A549 (cell line): ENCODE measurements around the gene SLC15A3. TPM values are rescaled to one million over a fixed set of nuclear protein-coding genes. Genes with fewer than 3 reads are reported as not detected.

ENCODE experiments used
- ATAC-seq, 2 experiments: fragments of 200-7000 bp in 1 of 2; fragments of >200 bp in 1 of 2; cut with Nextera tagmentation in 1 of 2; cut with Tn5 transposase in 1 of 2; 3 replicates each; pipeline versions ENCODE4 v1.8.0 to v1.9.1; 2018 to 2020; ENCODE audit warnings: mild to moderate bottlenecking in 1 of 2, moderate library complexity in 1 of 2
- CTCF ChIA-PET: fragments of 300-600 bp; sonication (Branson Sonifier 250); formaldehyde crosslinking; extraction: SDS; loops from one replicate; lab custom pipeline; 2021; ENCODE audit warnings: antibody characterized with exemption, inconsistent platforms; lab: Yijun Ruan, JAX
- POLR2A ChIA-PET: fragments of 350-600 bp; formaldehyde crosslinking; extraction: SDS; loops from one replicate; lab custom pipeline; 2021; ENCODE audit warnings: antibody characterized with exemption, inconsistent platforms; lab: Yijun Ruan, JAX
- DNase-seq, 2 experiments: peaks; one replicate each; pipeline versions ENCODE4 v3.0.0 to v3.0.0-alpha.2; 2011 to 2016; ENCODE audit warnings: low read depth in 1 of 2, low spot score in 1 of 2
- FAIRE-seq: peaks from 2 replicates; lab custom pipeline; 2011; peaks lifted over from hg19 to GRCh38; lab: Jason Lieb, UNC
- H3K27ac ChIP-seq, 2 experiments: fragments of >200 bp; sonication (Bioruptor Twin); formaldehyde crosslinking; 3 replicates each; pipeline ENCODE4 v1.5.1; 2016 to 2017
- H3K4me1 ChIP-seq: fragments of >200 bp; sonication (Bioruptor Twin); formaldehyde crosslinking; 3 replicates; pipeline ENCODE4 v1.6.1; 2016
- H3K4me2 ChIP-seq: fragments of >200 bp; sonication (Bioruptor Twin); formaldehyde crosslinking; 3 replicates; pipeline ENCODE4 v1.6.1; 2016
- H3K4me3 ChIP-seq: fragments of >200 bp; sonication (Bioruptor Twin); formaldehyde crosslinking; 3 replicates; pipeline ENCODE4 v1.5.1; 2016
- H3K9me3 ChIP-seq: fragments of >200 bp; sonication (Bioruptor Twin); formaldehyde crosslinking; 3 replicates; pipeline ENCODE4 v1.6.1; 2016
- CBX8 ChIP-seq: fragments of 200-600 bp; sonication (generic); IDR thresholded peaks from 2 replicates; pipeline ENCODE4 v1.6.1; 2016
- CHD4 ChIP-seq: fragments of 200-600 bp; sonication (generic); IDR thresholded peaks from 2 replicates; pipeline ENCODE4 v1.6.1; 2016; ENCODE audit warnings: antibody characterized with exemption, mild to moderate bottlenecking, borderline replicate concordance
- E2F6 ChIP-seq: IDR thresholded peaks from 2 replicates; pipeline ENCODE4 v1.6.1; 2012; ENCODE audit warnings: low read depth, borderline replicate concordance
- EHF ChIP-seq: fragments of 250-450 bp; sonication (Bioruptor Pico); IDR thresholded peaks from 2 replicates; pipeline ENCODE4 v1.5.0; 2020; ENCODE audit warnings: mild to moderate bottlenecking
- EHMT2 ChIP-seq: fragments of 200-600 bp; sonication (generic); IDR thresholded peaks from 2 replicates; pipeline ENCODE4 v1.6.1; 2016; ENCODE audit warnings: antibody characterized with exemption, low read depth, mild to moderate bottlenecking, moderate library complexity
- ESRRA ChIP-seq: fragments of 150-350 bp; IDR thresholded peaks from 2 replicates; pipeline ENCODE4 v1.6.1; 2014; ENCODE audit warnings: mild to moderate bottlenecking, low read length, borderline replicate concordance
- FOSB ChIP-seq: fragments of 250-450 bp; sonication (Bioruptor Pico); IDR thresholded peaks from 2 replicates; pipeline ENCODE4 v1.5.0; 2020; ENCODE audit warnings: mild to moderate bottlenecking, moderate library complexity
- FOSL2 ChIP-seq, 2 experiments: fragments of 450-650 bp in 1 of 2; fragments of >200 bp in 1 of 2; sonication (Bioruptor Twin) in 1 of 2; formaldehyde crosslinking; IDR thresholded peaks; 2 replicates each; pipeline versions ENCODE4 v1.5.0 to v1.6.1; 2016 to 2020; ENCODE audit warnings: mild to moderate bottlenecking in 1 of 2, moderate library complexity in 1 of 2
- HOXB13 ChIP-seq: fragments of 250-450 bp; sonication (Bioruptor Pico); IDR thresholded peaks from 2 replicates; pipeline ENCODE4 v1.5.0; 2020; ENCODE audit warnings: low read depth, mild to moderate bottlenecking, moderate library complexity
- HOXB5 ChIP-seq: fragments of 250-450 bp; sonication (Bioruptor Pico); IDR thresholded peaks from 2 replicates; pipeline ENCODE4 v1.5.0; 2020; ENCODE audit warnings: mild to moderate bottlenecking, moderate library complexity
- KDM1A ChIP-seq: fragments of 200-600 bp; sonication (generic); IDR thresholded peaks from 2 replicates; pipeline ENCODE4 v1.6.1; 2016; ENCODE audit warnings: low read depth, mild to moderate bottlenecking
- MAZ ChIP-seq: fragments of 150-350 bp; IDR thresholded peaks from 2 replicates; pipeline ENCODE4 v1.6.1; 2014; ENCODE audit warnings: antibody characterized with exemption, low read depth, low read length, borderline replicate concordance
- NFE2L2 ChIP-seq: fragments of 150-350 bp; conservative IDR thresholded peaks from 2 replicates; pipeline ENCODE4 v1.6.1; 2014; ENCODE audit warnings: low read length
- NR3C1 ChIP-seq: fragments of >200 bp; sonication (Bioruptor Twin); formaldehyde crosslinking; IDR thresholded peaks from 3 replicates; pipeline ENCODE4 v1.6.1; 2017
- PHF8 ChIP-seq: fragments of 200-600 bp; sonication (generic); IDR thresholded peaks from 2 replicates; pipeline ENCODE4 v1.6.1; 2016; ENCODE audit warnings: low read depth, mild to moderate bottlenecking, antibody characterized with exemption, moderate library complexity, borderline replicate concordance
- POLR2A ChIP-seq: IDR thresholded peaks from 2 replicates; pipeline ENCODE4 v1.6.1; 2012; ENCODE audit warnings: mild to moderate bottlenecking, low read length
- RAD21 ChIP-seq, 2 experiments: fragments of >200 bp in 1 of 2; sonication (Bioruptor Twin) in 1 of 2; formaldehyde crosslinking in 1 of 2; IDR thresholded peaks in 1 of 2; conservative IDR thresholded peaks in 1 of 2; 2 replicates in 1 of 2; 3 replicates in 1 of 2; pipeline ENCODE4 v1.6.1; 2012 to 2018; ENCODE audit warnings: inconsistent platforms in 1 of 2
- RCOR1 ChIP-seq: fragments of 150-350 bp; IDR thresholded peaks from 2 replicates; pipeline ENCODE4 v1.6.1; 2014; ENCODE audit warnings: antibody characterized with exemption, low read length, low read depth
- REST ChIP-seq: fragments of 200-600 bp; sonication (generic); IDR thresholded peaks from 2 replicates; pipeline ENCODE4 v1.6.1; 2016; ENCODE audit warnings: antibody characterized with exemption, mild to moderate bottlenecking, moderate library complexity
- RFX5 ChIP-seq: fragments of 450-650 bp; IDR thresholded peaks from 2 replicates; pipeline ENCODE4 v1.7.1; 2014; ENCODE audit warnings: antibody characterized with exemption, mild to moderate bottlenecking, moderate library complexity
- SMC3 ChIP-seq: fragments of >200 bp; sonication (Bioruptor Twin); formaldehyde crosslinking; IDR thresholded peaks from 3 replicates; pipeline ENCODE4 v1.6.1; 2018; ENCODE audit warnings: inconsistent platforms
- TFCP2L1 ChIP-seq: fragments of 250-450 bp; sonication (Bioruptor Pico); IDR thresholded peaks from 2 replicates; pipeline ENCODE4 v1.5.0; 2021; ENCODE audit warnings: mild to moderate bottlenecking
- TP53 ChIP-seq: fragments of 250-450 bp; sonication (Bioruptor Pico); IDR thresholded peaks from 2 replicates; pipeline ENCODE4 v1.5.0; 2021; ENCODE audit warnings: mild to moderate bottlenecking, moderate library complexity
- USF2 ChIP-seq: fragments of 450-650 bp; IDR thresholded peaks from 2 replicates; pipeline ENCODE4 v1.6.1; 2014; ENCODE audit warnings: antibody characterized with exemption
- ZC3H11A ChIP-seq: fragments of 450-650 bp; IDR thresholded peaks from 2 replicates; pipeline ENCODE4 v1.6.1; 2014; ENCODE audit warnings: antibody characterized with exemption, mild to moderate bottlenecking
- ZNF302 ChIP-seq: fragments of 250-450 bp; sonication (Bioruptor Pico); IDR thresholded peaks from 2 replicates; pipeline ENCODE4 v1.9.0; 2021; ENCODE audit warnings: inconsistent platforms, mild to moderate bottlenecking, moderate library complexity
- ZSCAN20 ChIP-seq: fragments of 250-450 bp; sonication (Bioruptor Pico); IDR thresholded peaks from 2 replicates; pipeline ENCODE4 v1.8.0; 2022; ENCODE audit warnings: mild to moderate bottlenecking, moderate library complexity
- WGBS: methylation state at CpG from one replicate; pipeline ENCODE4 v1.1.6; 2017; ENCODE audit errors: missing lambda C conversion rate; 5-methylcytosine and 5-hydroxymethylcytosine counted together
- polyA plus RNA-seq, 4 experiments: library from polyadenylated mRNA; depleted of rRNA in 3 of 4; stranded (reverse); fragments of >200 nt; fragmentation: RNase III in 1 of 4; extraction: RNeasy Plus Mini Kit Qiagen cat#74134 plus additional on column Dnase treatment in 1 of 4; gene quantifications; 2 replicates in 3 of 4; 3 replicates in 1 of 4; pipeline ENCODE4 v1.2.3, GENCODE V29; 2011 to 2017
- TF ChIP-seq, protein P1 (sequence below): fragments of 150-350 bp; IDR thresholded peaks from 2 replicates; pipeline ENCODE4 v1.6.1; 2014; ENCODE audit warnings: low read depth, mild to moderate bottlenecking, low read length
- TF ChIP-seq, protein P2 (sequence below): fragments of >200 bp; sonication (Bioruptor Twin); formaldehyde crosslinking; IDR thresholded peaks from 3 replicates; pipeline ENCODE4 v1.5.1; 2016

The SLC15A3 gene
- polyA plus RNA-seq, 2 of the 4 experiments (the other 2 are of a cell fraction), result not detected

DNA sequence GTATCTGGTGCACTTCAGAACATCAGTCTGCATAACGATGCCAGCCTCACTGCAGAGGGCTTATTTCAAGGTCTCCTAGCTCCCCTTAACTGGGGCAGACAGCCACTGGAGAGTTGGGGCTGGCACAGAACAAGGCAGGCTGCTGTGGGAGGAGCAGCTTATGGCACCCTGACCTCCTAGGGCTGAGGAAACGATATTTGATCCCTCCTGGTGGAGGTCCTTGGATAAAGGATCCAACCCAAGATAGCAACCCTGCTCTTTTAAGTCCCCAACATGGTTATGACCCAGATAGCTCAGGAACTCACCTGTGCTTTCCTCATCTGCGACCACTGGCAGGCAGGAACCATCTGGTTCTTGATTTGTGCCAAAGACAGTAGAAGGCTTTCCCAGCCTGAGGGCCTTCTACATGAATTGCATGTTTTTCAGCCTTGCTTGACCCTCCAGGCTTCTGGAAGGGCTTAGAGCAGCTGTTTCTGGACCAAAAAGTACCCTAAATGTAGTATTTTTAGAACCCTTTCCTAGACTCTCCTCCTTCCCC is 35.2 kb downstream of the SLC15A3 start:
- 83% methylated on average over 3 of the region's 3 CpGs for WGBS
- ChIA-PET POLR2A (no interaction called here), CTCF (interaction anchor here (1.1 to 2.8 kb wide), 4 partner anchors 17 to 377 kb away, joined by 4 to 15 read pairs (median 8); no protein-coding TSS in a partner anchor)
- Histone ChIP-seq H3K4me2 (no peak overlapping the region), H3K9me3 (no peaks in the 10 kb centered on the region), H3K4me1 (peaks cover 24% of the 10 kb centered on the region), H3K27ac (no peak overlapping the region), H3K4me3 (no peak overlapping the region)
- TF ChIP-seq ZNF302 (CRISPR knock-in tag), result no peak
- TF ChIP-seq KDM1A, result no peak
- no peak for TF ChIP-seq EHMT2
- no peak for TF ChIP-seq ESRRA
- TF ChIP-seq NFE2L2, result no peak
- TF ChIP-seq MAZ, result no peak
- no peak for TF ChIP-seq RFX5
- DNase-seq (no peak), FAIRE-seq (no peak), ATAC-seq (no peak)

- ATAC-seq (peak; percentile 55 to 70), DNase-seq (peak; percentile 60 to 69), FAIRE-seq (no peak)
- H3K4me3 ChIP-seq, result peak overlapping the region; percentile 76
- peak overlapping the region; percentile 43 to 91; a peak in 4 of 6 replicates for H3K27ac ChIP-seq
- peaks cover 24% of the 10 kb centered on the region for H3K4me1 ChIP-seq
- CTCF ChIA-PET, result interaction anchor here (0.7 to 3.7 kb wide), 33 partner anchors 8 to 378 kb away, joined by 3 to 25 read pairs (median 4); partner anchors contain the start of genes PRPF19 and TMEM132A
- WGBS, result 16% methylated on average over 17 of the region's 17 CpGs
- peak overlapping the region; percentile 98 for H3K4me2 ChIP-seq
- POLR2A ChIA-PET, result interaction anchor here (0.7 to 1.7 kb wide), 2 partner anchors 9 to 10 kb away, joined by 3 to 5 read pairs; partner anchors contain the start of gene TMEM132A
- no peaks in the 10 kb centered on the region for H3K9me3 ChIP-seq
- TF ChIP-seq SMC3, result peak; percentile 52
- TF ChIP-seq, protein P1, sequence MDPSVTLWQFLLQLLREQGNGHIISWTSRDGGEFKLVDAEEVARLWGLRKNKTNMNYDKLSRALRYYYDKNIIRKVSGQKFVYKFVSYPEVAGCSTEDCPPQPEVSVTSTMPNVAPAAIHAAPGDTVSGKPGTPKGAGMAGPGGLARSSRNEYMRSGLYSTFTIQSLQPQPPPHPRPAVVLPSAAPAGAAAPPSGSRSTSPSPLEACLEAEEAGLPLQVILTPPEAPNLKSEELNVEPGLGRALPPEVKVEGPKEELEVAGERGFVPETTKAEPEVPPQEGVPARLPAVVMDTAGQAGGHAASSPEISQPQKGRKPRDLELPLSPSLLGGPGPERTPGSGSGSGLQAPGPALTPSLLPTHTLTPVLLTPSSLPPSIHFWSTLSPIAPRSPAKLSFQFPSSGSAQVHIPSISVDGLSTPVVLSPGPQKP, result no peak
- TF ChIP-seq FOSL2 (IDR thresholded peaks at IDR 0.05), result no peak
- peak; percentile 52 for TF ChIP-seq FOSL2 (CRISPR knock-in tag; IDR thresholded peaks at IDR 0.05)
- no peak for TF ChIP-seq EHF (CRISPR knock-in tag)
- no peak for TF ChIP-seq PHF8
- TF ChIP-seq, protein P2, sequence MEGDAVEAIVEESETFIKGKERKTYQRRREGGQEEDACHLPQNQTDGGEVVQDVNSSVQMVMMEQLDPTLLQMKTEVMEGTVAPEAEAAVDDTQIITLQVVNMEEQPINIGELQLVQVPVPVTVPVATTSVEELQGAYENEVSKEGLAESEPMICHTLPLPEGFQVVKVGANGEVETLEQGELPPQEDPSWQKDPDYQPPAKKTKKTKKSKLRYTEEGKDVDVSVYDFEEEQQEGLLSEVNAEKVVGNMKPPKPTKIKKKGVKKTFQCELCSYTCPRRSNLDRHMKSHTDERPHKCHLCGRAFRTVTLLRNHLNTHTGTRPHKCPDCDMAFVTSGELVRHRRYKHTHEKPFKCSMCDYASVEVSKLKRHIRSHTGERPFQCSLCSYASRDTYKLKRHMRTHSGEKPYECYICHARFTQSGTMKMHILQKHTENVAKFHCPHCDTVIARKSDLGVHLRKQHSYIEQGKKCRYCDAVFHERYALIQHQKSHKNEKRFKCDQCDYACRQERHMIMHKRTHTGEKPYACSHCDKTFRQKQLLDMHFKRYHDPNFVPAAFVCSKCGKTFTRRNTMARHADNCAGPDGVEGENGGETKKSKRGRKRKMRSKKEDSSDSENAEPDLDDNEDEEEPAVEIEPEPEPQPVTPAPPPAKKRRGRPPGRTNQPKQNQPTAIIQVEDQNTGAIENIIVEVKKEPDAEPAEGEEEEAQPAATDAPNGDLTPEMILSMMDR, result peak; percentile 51
- 0 out of 2 replicates have a peak, but pooled peaks have one; percentile 0 for TF ChIP-seq E2F6
- peak; percentile 44 to 55 for TF ChIP-seq RAD21 (conservative IDR thresholded peaks at IDR 0.05 in 1 of 2, IDR thresholded peaks at IDR 0.05 in 1 of 2)
- TF ChIP-seq USF2, result no peak
- no peak for TF ChIP-seq CHD4
- no peak for TF ChIP-seq HOXB13 (CRISPR knock-in tag)
- no peak for TF ChIP-seq ZSCAN20 (CRISPR knock-in tag)
- TF ChIP-seq RCOR1, result no peak
- TF ChIP-seq ZC3H11A, result no peak
- TF ChIP-seq POLR2A, result no peak
- no peak for TF ChIP-seq FOSB (CRISPR knock-in tag)
- no peak for TF ChIP-seq ZNF302 (CRISPR knock-in tag)
- no peak for TF ChIP-seq TP53 (CRISPR knock-in tag)
- TF ChIP-seq REST, result no peak
- TF ChIP-seq HOXB5 (CRISPR knock-in tag), result no peak
- TF ChIP-seq NR3C1, result no peak
- no peak for TF ChIP-seq CBX8
- no peak for TF ChIP-seq TFCP2L1 (CRISPR knock-in tag)
Measured at GRCh38 chr11:60915248-60915914, 36.6 kb downstream of the SLC15A3 start.
